ENCODE results near the gene REV1. TPM values are rescaled to one million over a fixed set of nuclear protein-coding genes. Genes with fewer than 3 reads are reported as not detected.
A peak's percentile ranks its signal among the peaks of the same experiment; 100 is the strongest.
"Not testable (repeated sequence)": the region's sequence is repeated elsewhere in the genome, so short reads cannot be mapped to it uniquely, and the experiment has no call there.

Gene REV1
- total and polyA plus RNA-seq, 4 donors: 4.0 to 37.7 (median 16.2) TPM

DNA sequence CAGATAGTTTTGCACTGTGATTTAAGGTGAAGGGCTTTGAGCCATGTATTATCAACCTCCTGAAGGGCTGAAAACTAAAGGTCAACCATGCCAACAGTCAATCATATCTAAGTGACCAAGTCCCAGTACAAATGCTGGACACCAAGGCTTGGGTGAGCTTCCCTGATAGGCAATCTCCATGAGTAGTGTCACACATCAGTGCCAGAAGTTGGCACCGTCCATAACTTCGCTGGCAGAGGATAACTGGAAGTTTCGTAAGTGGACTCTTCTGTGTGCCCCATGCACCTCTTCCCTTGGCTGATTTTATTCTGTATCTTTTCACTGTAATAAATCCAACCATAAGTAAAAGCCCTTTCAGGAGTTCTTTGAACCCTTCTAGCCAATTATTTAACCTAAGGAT is 13.2 kb downstream of the REV1 start:
- TF ChIP-seq ATF3 (IDR thresholded peaks at IDR 0.05) (no peak), JUND (IDR thresholded peaks at IDR 0.05) (no peak), HNF4A (conservative IDR thresholded peaks at IDR 0.05) (peak; percentile 37 to 48), TAF1 (conservative IDR thresholded peaks at IDR 0.05) (no peak), YY1 (IDR thresholded peaks at IDR 0.05) (peak; percentile 34), EGR1 (IDR thresholded peaks at IDR 0.05; ENCODE audit: low read depth in 2 of 2) (no peak), RXRA (IDR thresholded peaks at IDR 0.05) (peak in 1 of 2 donors; percentile 6), MAX (IDR thresholded peaks at IDR 0.05) (no peak), CTCF (IDR thresholded peaks at IDR 0.05; ENCODE audit: low read depth, low read length, missing input control) (no peak), RAD21 (IDR thresholded peaks at IDR 0.05) (no peak), GABPA (IDR thresholded peaks at IDR 0.05 in 1 of 2, conservative IDR thresholded peaks at IDR 0.05 in 1 of 2) (no peak)
- H3K4me3 ChIP-seq (ENCODE audit: low read depth in 1 of 3, low read length in 3 of 3): no peak overlapping the region
- H3K36me3 ChIP-seq (ENCODE audit: control insufficient read depth in 4 of 4, insufficient read depth in 3 of 4, low read depth in 1 of 4, low read length in 3 of 4): no peaks in the 10 kb centered on the region
- DNase-seq (ENCODE audit: low spot score): no peak
- no peaks in the 10 kb centered on the region for H3K27me3 ChIP-seq (ENCODE audit: control insufficient read depth in 4 of 4, insufficient read depth in 4 of 4, low read length in 3 of 4)
- H3K4me1 ChIP-seq (ENCODE audit: control insufficient read depth in 4 of 4, insufficient read depth in 4 of 4, low read length in 3 of 4): peaks cover 10 to 29% (median 15%) of the 10 kb centered on the region in 4 donors
- no peak overlapping the region for H3K27ac ChIP-seq (ENCODE audit: low read depth in 1 of 2, low read length in 2 of 2)
- no peak overlapping the region for H3K9ac ChIP-seq (ENCODE audit: low read depth in 1 of 2, low read length in 2 of 2)
- no peaks in the 10 kb centered on the region for H3K9me3 ChIP-seq (ENCODE audit: control insufficient read depth in 4 of 4, low read length in 3 of 4)
- 33% methylated on average over 3 of the region's 3 CpGs for WGBS

DNA sequence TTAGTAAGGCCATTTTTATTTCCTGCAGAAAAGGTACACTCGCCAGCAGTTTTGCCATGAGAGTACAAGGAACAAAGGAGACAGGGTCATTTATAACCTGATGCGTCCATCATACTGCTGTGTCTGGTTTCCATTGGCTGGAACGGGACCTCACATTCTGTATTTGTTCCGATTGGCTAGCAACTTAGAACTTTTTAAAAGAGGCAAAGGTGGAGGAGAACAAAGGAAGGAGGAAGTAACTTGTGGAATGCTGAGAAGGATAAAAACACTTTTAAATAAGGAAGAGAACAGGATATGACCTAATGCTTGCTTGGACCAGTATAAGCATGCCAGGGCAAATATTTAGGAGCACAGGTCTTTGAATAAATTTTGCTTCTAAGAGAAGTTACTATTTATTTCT is 14.7 kb downstream of the REV1 start:
- WGBS: 90% methylated on average over 4 of the region's 4 CpGs
- H3K4me3 ChIP-seq (ENCODE audit: low read depth in 1 of 3, low read length in 3 of 3); H3K36me3 ChIP-seq (ENCODE audit: control insufficient read depth in 4 of 4, insufficient read depth in 3 of 4, low read depth in 1 of 4, low read length in 3 of 4); H3K9ac ChIP-seq (ENCODE audit: low read depth in 1 of 2, low read length in 2 of 2); H3K27ac ChIP-seq (ENCODE audit: low read depth in 1 of 2, low read length in 2 of 2); H3K9me3 ChIP-seq (ENCODE audit: control insufficient read depth in 4 of 4, low read length in 3 of 4); H3K27me3 ChIP-seq (ENCODE audit: control insufficient read depth in 4 of 4, insufficient read depth in 4 of 4, low read length in 3 of 4); DNase-seq (ENCODE audit: low spot score): not testable (repeated sequence)
- peaks cover 10 to 29% (median 15%) of the 10 kb centered on the region in 4 donors for H3K4me1 ChIP-seq (ENCODE audit: control insufficient read depth in 4 of 4, insufficient read depth in 4 of 4, low read length in 3 of 4)

DNA sequence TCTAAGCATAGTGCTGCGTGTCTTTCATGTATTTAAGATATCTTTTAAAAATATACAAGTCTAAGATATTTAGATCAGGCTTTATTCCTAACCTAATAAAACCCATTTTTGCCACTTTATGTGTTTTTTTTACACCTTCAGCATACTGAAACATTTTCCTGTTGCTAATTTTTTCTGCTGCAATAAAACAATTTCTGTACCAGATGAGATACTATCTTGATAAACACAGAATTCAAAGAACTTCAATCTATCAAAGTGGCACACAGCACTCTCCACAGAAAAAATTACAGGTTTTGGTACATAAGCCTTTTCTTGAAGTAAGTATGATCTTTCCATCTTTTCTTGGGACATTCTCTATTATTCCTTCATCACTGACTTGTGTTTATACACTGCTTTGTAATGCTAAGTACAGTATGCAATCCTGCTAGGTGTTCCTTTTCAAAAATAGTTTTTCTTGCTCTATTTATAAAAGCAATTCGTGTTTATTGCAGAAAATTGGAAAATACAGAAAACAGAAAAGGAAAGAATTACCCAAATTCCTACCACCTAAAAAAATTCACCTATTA is 16.2 kb downstream of the REV1 start:
- no peak for DNase-seq (ENCODE audit: low spot score)
- H3K9me3 ChIP-seq (ENCODE audit: control insufficient read depth in 4 of 4, low read length in 3 of 4): no peaks in the 10 kb centered on the region
- no peaks in the 10 kb centered on the region for H3K27me3 ChIP-seq (ENCODE audit: control insufficient read depth in 4 of 4, insufficient read depth in 4 of 4, low read length in 3 of 4)
- TF ChIP-seq JUND (IDR thresholded peaks at IDR 0.05) (no peak), MAX (IDR thresholded peaks at IDR 0.05) (no peak), FOXA2 (IDR thresholded peaks at IDR 0.05) (no peak), HNF4G (IDR thresholded peaks at IDR 0.05) (no peak), YY1 (IDR thresholded peaks at IDR 0.05) (no peak), GABPA (IDR thresholded peaks at IDR 0.05 in 1 of 2, conservative IDR thresholded peaks at IDR 0.05 in 1 of 2) (no peak), EGR1 (IDR thresholded peaks at IDR 0.05; ENCODE audit: low read depth in 2 of 2) (no peak), RAD21 (IDR thresholded peaks at IDR 0.05) (no peak), HNF4A (conservative IDR thresholded peaks at IDR 0.05) (no peak), RXRA (IDR thresholded peaks at IDR 0.05) (no peak)
- TF ChIP-seq, protein P1, sequence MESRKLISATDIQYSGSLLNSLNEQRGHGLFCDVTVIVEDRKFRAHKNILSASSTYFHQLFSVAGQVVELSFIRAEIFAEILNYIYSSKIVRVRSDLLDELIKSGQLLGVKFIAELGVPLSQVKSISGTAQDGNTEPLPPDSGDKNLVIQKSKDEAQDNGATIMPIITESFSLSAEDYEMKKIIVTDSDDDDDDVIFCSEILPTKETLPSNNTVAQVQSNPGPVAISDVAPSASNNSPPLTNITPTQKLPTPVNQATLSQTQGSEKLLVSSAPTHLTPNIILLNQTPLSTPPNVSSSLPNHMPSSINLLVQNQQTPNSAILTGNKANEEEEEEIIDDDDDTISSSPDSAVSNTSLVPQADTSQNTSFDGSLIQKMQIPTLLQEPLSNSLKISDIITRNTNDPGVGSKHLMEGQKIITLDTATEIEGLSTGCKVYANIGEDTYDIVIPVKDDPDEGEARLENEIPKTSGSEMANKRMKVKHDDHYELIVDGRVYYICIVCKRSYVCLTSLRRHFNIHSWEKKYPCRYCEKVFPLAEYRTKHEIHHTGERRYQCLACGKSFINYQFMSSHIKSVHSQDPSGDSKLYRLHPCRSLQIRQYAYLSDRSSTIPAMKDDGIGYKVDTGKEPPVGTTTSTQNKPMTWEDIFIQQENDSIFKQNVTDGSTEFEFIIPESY (IDR thresholded peaks at IDR 0.05): no peak
- WGBS: 87% methylated on average over 2 of the region's 2 CpGs
- no peaks in the 10 kb centered on the region for H3K36me3 ChIP-seq (ENCODE audit: control insufficient read depth in 4 of 4, insufficient read depth in 3 of 4, low read depth in 1 of 4, low read length in 3 of 4)
- no peak overlapping the region for H3K27ac ChIP-seq (ENCODE audit: low read depth in 1 of 2, low read length in 2 of 2)
- peaks cover 8 to 30% (median 12%) of the 10 kb centered on the region in 4 donors for H3K4me1 ChIP-seq (ENCODE audit: control insufficient read depth in 4 of 4, insufficient read depth in 4 of 4, low read length in 3 of 4)
- no peak overlapping the region for H3K4me3 ChIP-seq (ENCODE audit: low read depth in 1 of 3, low read length in 3 of 3)
- H3K9ac ChIP-seq (ENCODE audit: low read depth in 1 of 2, low read length in 2 of 2): no peak overlapping the region

All from liver (tissue), 9 donors.